ENCODE results near the gene CYP2C18.
"Not testable (repeated sequence)": the region's sequence is repeated elsewhere in the genome, so short reads cannot be mapped to it uniquely, and the experiment has no call there.

The CYP2C18 gene

DNA sequence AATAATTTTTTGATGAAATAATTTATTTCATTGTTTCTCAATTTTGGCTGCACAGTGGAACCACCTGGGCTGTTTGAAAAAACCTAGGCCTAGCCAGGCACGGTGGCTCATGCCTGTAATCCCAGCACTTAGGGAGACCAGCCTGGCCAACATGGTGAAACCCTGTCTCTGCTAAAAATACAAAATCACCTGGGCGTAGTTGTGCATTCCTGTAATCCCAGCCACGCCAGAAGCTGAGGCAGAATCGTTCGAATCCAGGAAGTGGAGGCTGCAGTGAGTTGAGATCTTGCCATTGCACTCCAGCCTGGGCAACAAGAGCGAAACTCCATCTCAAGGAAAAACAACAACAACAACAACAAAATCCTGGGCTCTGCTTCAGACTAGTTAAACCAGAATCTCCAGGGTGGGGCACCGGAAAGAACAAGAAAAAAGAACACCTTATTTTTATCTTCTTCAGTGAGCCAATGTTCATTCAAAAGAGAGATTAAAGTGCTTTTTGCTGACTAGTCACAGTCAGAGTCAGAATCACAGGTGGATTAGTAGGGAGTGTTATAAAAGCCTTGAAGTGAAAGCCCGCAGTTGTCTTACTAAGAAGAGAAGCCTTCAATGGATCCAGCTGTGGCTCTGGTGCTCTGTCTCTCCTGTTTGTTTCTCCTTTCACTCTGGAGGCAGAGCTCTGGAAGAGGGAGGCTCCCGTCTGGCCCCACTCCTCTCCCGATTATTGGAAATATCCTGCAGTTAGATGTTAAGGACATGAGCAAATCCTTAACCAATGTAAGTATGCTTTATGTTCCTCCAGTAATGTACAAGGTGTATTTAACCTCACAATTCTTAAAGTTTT lies at the start of gene CYP2C18:
Gene CYP2C18, plus strand, starts transcription at position 516 of the 841 bp plus-strand sequence. Its CDS starts 91 bp downstream, at position 607.
- Mint-ChIP-seq H3K4me1 (no peaks in the 10 kb centered on the region), H3K27me3 (no peaks in the 10 kb centered on the region), H3K36me3 (no peaks in the 10 kb centered on the region), H3K9me3 (no peaks in the 10 kb centered on the region), H3K27ac (no peak within 1 kb of the TSS), H3K4me3 (no peak within 1 kb of the TSS)
- DNase-seq: no peak
- CTCF ChIA-PET: no interaction called here

DNA sequence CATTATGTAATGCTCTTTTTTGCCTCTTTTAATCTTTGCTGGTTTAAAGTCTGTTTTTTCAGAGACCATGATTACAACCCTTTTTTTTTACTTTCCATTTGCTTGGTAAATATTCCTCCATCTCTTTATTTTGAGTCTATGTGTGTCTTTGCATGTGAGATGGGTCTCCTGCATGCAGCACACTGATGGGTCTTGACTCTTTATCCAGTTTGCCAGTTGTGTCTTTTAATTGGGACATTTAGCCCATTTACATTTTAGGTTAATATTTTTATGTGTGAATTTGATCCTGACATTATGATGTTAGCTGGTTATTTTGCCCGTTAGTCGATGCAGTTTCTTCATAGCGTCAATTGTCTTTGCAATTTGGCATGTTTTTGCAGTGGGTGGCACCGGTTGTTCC lies 45.4 kb upstream of the CYP2C18 start:
- DNase-seq, CTCF ChIA-PET, H3K27me3 Mint-ChIP-seq, H3K36me3 Mint-ChIP-seq, H3K27ac Mint-ChIP-seq, H3K4me1 Mint-ChIP-seq, H3K4me3 Mint-ChIP-seq: not testable (repeated sequence)
- peaks cover 12% of the 10 kb centered on the region for H3K9me3 Mint-ChIP-seq

DNA sequence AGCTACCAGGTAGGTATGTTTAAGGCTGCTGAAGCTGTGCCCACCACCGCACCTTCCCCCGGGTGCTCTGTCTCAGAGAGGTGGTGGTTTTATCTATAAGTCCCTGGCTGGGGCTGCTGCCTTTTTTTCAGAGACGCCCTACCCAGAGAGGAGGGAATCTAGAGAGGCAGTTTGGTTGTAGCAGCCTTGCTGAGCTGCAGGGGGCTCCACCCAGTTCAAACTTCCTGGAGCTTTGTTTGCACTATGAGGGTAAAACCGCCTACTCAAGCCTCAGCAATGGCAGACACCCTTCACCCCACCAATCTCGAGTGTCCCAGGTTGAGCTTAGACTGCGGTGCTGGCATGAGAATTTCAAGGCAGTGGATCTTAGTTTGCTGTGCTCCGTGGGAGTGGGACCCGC lies 43.6 kb upstream of the CYP2C18 start:
- Mint-ChIP-seq H3K27ac (no peak overlapping the region), H3K36me3 (no peaks in the 10 kb centered on the region), H3K4me1 (no peaks in the 10 kb centered on the region), H3K9me3 (peaks cover 12% of the 10 kb centered on the region), H3K4me3 (no peak overlapping the region), H3K27me3 (no peaks in the 10 kb centered on the region)
- CTCF ChIA-PET: no interaction called here
- DNase-seq: no peak

DNA sequence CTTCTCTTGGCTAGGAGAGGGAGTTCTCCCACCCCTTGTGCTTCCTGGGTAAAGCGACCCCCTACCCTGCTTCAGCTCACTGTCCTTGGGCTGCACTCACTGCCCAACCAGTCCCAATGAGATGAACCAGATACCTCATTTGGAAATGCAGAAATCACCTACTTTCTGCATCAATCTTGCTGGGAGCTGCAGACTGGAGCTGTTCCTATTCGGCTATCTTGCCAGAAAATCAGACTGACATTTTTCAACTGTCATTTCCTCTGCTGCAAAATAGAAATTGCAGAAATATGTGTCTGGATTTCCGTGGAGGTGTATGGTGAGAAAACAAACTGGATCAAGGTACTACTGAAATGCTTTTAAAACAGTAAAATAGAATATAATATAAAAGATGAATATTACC lies 43.0 kb upstream of the CYP2C18 start:
- CTCF ChIA-PET: no interaction called here
- H3K4me3 Mint-ChIP-seq: no peak overlapping the region
- H3K9me3 Mint-ChIP-seq: peaks cover 12% of the 10 kb centered on the region
- H3K36me3 Mint-ChIP-seq: no peaks in the 10 kb centered on the region
- H3K4me1 Mint-ChIP-seq: no peaks in the 10 kb centered on the region
- H3K27me3 Mint-ChIP-seq: no peaks in the 10 kb centered on the region
- DNase-seq: no peak
- H3K27ac Mint-ChIP-seq: no peak overlapping the region

DNA sequence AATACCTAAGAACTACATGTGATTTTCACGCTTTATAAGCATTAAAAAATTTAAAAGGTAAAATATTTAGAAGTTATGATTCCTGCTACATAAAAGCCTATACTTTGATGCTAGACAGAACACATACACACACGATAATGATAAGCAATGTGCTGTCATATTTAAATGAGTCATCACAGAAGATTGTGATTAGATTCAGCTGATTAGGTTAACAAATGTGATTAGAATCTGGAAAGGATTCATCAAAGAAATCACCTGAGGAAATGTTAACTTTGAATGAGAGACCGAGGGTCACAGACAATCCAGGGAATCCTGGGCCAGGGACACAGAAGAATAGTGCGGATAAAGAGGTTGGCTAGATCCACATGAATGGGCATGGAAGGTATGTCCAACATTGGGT lies 42.0 kb upstream of the CYP2C18 start:
- CTCF ChIA-PET: no interaction called here
- Mint-ChIP-seq H3K4me1 (no peaks in the 10 kb centered on the region), H3K9me3 (peaks cover 12% of the 10 kb centered on the region), H3K4me3 (no peak overlapping the region), H3K36me3 (no peaks in the 10 kb centered on the region), H3K27me3 (no peaks in the 10 kb centered on the region), H3K27ac (no peak overlapping the region)
- no peak for DNase-seq

DNA sequence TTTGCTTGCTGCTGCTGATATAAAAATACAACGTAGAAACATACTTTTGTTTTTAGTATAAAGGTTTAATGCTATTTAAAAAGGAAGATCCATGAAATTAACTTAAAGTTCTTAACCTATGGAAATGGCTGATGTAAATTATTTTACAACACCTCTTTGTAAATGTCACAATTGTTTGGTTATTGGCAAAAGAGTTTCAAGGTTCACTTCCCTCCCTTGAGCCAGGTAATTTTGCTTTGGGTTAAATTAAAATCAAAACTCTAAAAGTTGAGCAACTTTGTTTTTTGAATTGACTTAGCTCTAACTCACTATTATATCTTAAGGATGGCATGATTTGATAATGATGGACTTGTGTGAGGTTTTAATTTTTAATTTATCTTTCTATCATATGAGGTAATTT lies 39.2 kb upstream of the CYP2C18 start:
- CTCF ChIA-PET: no interaction called here
- Mint-ChIP-seq H3K36me3 (no peaks in the 10 kb centered on the region), H3K27me3 (no peaks in the 10 kb centered on the region), H3K27ac (no peak overlapping the region), H3K9me3 (no peaks in the 10 kb centered on the region), H3K4me3 (no peak overlapping the region), H3K4me1 (no peaks in the 10 kb centered on the region)
- no peak for DNase-seq

DNA sequence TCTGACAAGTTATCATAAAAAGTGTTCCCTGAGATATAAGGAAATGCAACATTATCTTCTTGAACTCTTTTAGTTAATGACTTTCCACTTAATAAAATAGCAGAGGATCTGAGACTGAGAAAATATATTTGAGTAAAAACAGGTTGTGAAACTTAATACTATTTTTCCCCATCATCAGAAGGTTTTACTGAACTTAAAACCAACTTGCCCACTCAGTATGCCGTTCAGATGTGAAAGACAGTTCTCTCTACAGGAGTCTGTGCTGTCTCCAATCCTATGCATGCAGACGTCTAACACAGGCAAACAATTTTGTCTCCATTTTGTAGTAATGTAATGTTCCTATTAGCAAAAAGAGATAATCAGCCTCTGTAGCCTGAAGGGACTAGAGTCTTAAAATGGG lies 38.2 kb upstream of the CYP2C18 start:
- Mint-ChIP-seq H3K4me1 (no peaks in the 10 kb centered on the region), H3K4me3 (no peak overlapping the region), H3K27me3 (no peaks in the 10 kb centered on the region), H3K9me3 (no peaks in the 10 kb centered on the region), H3K36me3 (no peaks in the 10 kb centered on the region), H3K27ac (no peak overlapping the region)
- DNase-seq: no peak
- CTCF ChIA-PET: no interaction called here

DNA sequence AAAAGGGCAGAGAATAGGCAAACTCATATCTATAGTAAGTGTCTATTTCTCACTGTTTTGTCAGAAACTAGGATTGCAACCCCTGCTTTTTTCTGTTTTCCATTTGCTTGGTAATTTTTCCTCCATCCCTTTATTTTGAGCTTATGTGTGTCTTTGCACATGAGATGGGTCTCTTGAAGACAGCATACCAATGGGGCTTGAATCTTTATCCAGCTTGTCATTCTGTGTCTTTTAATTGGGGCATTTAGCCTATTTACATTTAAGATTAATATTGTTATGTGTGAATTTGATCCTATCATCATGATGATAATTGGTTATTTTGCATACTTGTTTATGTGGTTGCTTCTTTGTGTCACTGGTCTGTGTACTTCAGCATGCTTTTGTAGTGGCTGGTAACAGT lies 28.3 kb upstream of the CYP2C18 start:
- H3K27me3 Mint-ChIP-seq, H3K36me3 Mint-ChIP-seq, DNase-seq, CTCF ChIA-PET, H3K4me1 Mint-ChIP-seq, H3K4me3 Mint-ChIP-seq, H3K9me3 Mint-ChIP-seq, H3K27ac Mint-ChIP-seq: not testable (repeated sequence)

DNA sequence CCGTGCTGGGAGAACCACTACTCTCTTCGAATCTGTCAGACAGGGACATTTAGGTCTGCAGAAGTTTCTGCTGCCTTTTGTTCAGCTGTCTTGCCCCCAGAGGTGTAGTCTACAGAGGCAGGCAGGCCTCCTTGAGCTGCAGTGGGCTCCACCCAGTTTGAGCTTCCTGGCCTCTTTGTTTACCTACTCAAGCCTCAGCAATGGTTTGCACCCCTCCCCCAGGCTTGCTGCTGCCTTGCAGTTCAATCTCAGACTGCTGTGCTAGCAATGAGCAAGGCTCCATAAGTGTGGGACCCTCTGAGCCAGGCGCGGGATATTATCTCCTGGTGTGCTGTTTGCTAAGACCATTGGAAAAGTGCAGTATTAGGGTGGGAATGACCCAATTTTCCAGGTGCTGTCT lies 20.5 kb upstream of the CYP2C18 start:
- H3K9me3 Mint-ChIP-seq, H3K4me1 Mint-ChIP-seq, H3K36me3 Mint-ChIP-seq, H3K27ac Mint-ChIP-seq, H3K27me3 Mint-ChIP-seq, H3K4me3 Mint-ChIP-seq, DNase-seq, CTCF ChIA-PET: not testable (repeated sequence)

DNA sequence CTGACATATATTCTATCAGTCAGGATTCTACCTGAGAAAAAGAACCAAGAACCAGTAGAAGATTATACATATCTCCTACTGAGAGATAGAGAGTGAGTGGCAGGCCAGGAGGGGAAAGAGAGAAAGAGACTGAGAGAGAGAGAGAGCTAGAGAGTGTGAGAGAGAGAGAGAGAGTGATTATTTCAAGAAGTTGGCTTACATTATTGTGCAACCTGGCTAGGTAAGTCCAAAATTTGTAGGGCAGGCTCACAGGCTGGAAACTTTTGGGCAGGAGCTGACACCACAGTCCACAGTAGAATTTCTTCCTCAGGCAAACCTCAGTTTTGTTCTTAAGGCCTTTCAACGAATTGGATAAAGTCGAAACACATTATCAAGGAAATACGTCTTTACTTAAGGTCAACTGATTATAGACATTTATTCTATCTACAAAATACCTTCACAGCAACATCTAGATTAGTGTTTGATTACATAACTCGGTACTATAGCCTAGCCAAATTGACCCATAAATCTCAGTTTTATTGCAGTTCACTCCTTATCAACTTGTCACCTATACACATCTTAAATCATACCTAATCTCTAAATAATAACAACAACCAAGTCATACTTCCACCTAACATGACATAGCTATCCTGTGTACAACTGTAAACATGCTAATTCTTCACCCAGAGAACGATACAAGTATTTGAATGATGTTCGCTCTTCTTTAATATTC lies 17.0 kb upstream of the CYP2C18 start:
- Mint-ChIP-seq H3K4me3 (no peak overlapping the region), H3K27me3 (no peaks in the 10 kb centered on the region), H3K27ac (no peak overlapping the region), H3K9me3 (no peaks in the 10 kb centered on the region), H3K36me3 (no peaks in the 10 kb centered on the region), H3K4me1 (no peaks in the 10 kb centered on the region)
- CTCF ChIA-PET: no interaction called here
- DNase-seq: no peak

DNA sequence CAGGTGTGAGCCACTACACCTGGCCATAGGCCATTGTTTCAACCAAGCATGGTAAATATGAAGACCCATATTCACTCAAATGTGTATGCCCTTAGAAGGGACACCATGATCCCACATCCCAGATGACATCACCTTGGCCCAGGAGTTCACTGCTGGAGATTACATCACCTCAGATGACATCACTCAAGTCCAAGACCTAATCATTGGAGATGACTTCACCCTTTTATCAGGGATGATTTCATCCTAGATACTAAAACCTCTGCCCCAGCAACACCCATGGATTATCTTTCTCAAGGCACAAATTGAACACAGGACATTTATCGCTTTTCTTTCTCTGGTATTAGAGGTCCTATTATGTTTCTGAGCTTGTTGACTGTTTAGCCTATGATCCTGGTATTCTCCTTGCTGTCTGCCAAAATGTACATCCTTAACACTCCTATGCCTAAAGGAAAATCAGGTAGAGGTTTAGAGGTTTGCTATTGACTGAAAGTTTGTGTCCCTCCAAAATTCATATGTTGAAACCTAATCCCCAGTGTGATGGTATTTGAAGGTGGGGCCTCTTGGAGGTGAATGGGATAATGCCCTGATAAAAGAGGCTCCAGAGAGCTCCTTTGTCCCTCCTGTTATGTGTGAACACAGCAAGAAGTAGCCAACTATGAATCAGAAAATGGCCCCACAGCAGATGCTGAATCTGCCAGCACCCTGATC lies 9.8 kb upstream of the CYP2C18 start:
- Mint-ChIP-seq H3K36me3 (no peaks in the 10 kb centered on the region), H3K27me3 (no peaks in the 10 kb centered on the region), H3K27ac (peak overlapping the region; percentile 14), H3K9me3 (no peaks in the 10 kb centered on the region), H3K4me1 (no peaks in the 10 kb centered on the region), H3K4me3 (no peak overlapping the region)
- CTCF ChIA-PET: no interaction called here
- no peak for DNase-seq

DNA sequence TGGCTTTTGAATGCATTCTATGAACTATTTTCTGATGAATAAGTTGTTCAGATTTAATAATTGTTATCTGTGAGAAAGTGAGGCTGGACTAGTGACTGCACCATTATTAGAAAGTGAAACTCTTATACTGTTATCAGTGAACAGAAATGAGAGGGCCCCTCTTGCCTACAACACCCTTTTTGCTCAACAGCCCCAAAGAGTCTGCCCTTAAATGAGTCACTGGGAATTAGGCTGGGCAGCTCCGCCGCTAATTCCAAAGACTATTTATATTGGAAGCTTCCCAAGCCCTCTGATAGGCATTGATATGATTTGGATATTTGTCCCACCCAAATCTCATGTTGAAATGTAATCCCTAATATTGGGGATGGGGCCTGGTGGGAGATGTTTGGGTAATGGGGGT lies 7.0 kb upstream of the CYP2C18 start:
- CTCF ChIA-PET: no interaction called here
- H3K27me3 Mint-ChIP-seq: no peaks in the 10 kb centered on the region
- no peaks in the 10 kb centered on the region for H3K4me1 Mint-ChIP-seq
- DNase-seq: no peak
- H3K27ac Mint-ChIP-seq: no peak overlapping the region
- H3K9me3 Mint-ChIP-seq: no peaks in the 10 kb centered on the region
- H3K4me3 Mint-ChIP-seq: no peak overlapping the region
- H3K36me3 Mint-ChIP-seq: no peaks in the 10 kb centered on the region

DNA sequence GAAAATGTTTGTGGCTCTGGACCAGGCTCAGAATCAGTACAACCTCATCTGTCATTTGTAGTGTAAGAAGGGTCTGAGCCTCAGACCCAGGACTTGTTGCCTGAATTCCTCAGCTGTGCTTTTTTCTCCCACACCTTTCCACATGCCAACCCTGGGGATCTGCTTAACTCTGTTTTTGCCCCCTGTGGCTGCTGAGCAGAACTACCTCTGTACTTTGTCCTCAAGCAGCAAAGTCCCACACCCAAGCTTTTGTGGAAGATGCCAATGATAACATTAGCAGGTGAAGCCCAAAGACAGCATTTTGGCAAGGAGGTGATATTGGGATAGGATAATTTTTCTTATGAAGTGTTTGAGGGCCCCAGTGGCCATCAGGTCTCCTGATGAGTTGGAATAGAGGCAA lies 5.8 kb upstream of the CYP2C18 start:
- CTCF ChIA-PET: no interaction called here
- no peak overlapping the region for H3K27ac Mint-ChIP-seq
- H3K27me3 Mint-ChIP-seq: no peaks in the 10 kb centered on the region
- H3K4me1 Mint-ChIP-seq: no peaks in the 10 kb centered on the region
- H3K4me3 Mint-ChIP-seq: no peak overlapping the region
- H3K36me3 Mint-ChIP-seq: no peaks in the 10 kb centered on the region
- no peak for DNase-seq
- no peaks in the 10 kb centered on the region for H3K9me3 Mint-ChIP-seq

DNA sequence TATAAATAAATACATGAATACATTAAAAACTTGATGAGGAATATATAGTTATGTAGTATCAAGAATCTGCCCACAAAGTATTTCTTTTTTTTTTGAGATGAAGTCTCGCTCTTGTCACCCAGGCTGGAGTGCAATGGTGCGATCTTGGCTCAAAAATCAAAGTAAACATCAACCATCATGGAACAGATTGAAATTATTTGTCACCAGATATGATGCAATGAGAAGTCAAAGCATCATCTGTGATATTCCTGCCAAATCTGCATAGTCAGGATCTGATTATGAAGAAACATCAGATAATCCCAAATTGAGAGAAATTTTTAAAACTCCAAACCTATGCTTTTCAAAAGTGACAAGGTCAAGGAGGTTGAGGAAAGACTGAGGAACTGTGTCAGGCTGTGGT lies 5.1 kb upstream of the CYP2C18 start:
- DNase-seq: no peak
- CTCF ChIA-PET: no interaction called here
- no peak overlapping the region for H3K4me3 Mint-ChIP-seq
- H3K27ac Mint-ChIP-seq: no peak overlapping the region
- H3K36me3 Mint-ChIP-seq: no peaks in the 10 kb centered on the region
- H3K27me3 Mint-ChIP-seq: no peaks in the 10 kb centered on the region
- H3K4me1 Mint-ChIP-seq: no peaks in the 10 kb centered on the region
- no peaks in the 10 kb centered on the region for H3K9me3 Mint-ChIP-seq

DNA sequence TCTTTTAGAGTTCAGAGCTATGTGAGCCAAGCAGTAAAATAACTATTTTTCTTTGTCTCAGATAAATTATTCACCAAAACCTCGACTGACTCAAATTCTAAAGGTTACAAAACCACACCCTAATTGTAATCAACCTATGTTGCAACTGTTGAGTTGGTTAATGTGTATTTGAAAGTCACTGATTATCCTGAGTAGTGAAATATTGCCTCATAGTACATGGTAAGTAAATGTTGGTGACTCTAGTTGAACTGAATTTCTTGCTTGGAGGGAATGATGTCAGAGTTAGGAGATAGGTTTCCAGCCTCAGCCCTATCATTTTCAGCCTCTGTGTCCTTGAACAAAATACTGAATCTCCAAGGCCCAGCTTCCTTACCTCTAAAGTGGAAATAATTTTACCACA lies 3.0 kb upstream of the CYP2C18 start:
- no peak for DNase-seq
- Mint-ChIP-seq H3K9me3 (no peaks in the 10 kb centered on the region), H3K4me3 (no peak overlapping the region)

More for the DNA sequence above, 3.0 kb upstream of the CYP2C18 start:
- Mint-ChIP-seq H3K27ac (no peak overlapping the region), H3K4me1 (no peaks in the 10 kb centered on the region), H3K27me3 (no peaks in the 10 kb centered on the region), H3K36me3 (no peaks in the 10 kb centered on the region)
- CTCF ChIA-PET: no interaction called here

Measured in activated naive CD4-positive, alpha-beta T cell treated with anti-CD3 and anti-CD28 coated beads, Interleukin-2, amount 10 ng/mL, durations not matched to agents 7 days and 5 days (primary cell).